Measurements from ENCODE around the gene ARG2. TPM values are rescaled to one million over a fixed set of nuclear protein-coding genes. Genes with fewer than 3 reads are reported as not detected.
A peak's percentile ranks its signal among the peaks of the same experiment; 100 is the strongest.

ARG2 gene
- total RNA-seq, 3 donors from 2014 or later (not counting 1 experiment from before 2014, with no cell fraction given), result 1.2 to 7.4 (median 1.4) TPM

DNA sequence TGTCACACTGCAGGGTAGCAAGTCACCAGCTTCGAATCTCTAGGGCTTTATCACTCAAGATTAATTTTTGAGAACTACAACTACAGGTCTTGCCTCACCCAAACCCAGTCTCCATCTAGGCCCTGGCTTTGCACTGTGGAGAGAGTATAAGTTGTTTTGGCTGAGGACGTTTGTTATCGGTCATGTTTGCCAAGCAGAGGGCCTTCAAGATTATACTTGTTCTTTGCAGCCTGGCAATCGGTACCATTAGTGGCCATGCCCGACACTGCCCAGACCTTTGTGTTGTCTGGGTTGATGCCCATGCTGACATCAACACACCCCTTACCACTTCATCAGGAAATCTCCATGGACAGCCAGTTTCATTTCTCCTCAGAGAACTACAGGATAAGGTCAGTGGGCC lies 25.7 kb downstream of the ARG2 start:
- peaks cover 9% of the 10 kb centered on the region for H3K36me3 Mint-ChIP-seq
- no peak for DNase-seq

DNA sequence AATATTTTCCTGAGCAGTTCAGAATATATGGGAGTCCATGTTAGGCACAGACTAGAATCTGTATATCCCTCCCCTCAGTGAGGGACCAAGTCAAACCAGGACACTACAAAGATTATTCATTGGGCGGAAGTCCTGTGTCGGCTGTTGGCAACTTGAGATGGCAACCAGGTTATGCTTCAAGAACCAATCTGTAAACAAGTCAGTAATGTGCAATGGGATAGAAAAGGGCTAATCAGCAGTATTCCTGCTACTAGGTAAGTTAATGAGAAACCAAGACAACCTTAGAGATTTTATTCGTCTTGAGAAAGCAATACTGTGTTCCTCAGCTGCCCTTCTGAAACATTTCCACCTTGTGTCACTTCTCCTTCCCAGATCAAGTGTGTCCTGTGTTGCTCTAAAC lies 26.4 kb downstream of the ARG2 start:
- 98% methylated on average over 3 of the region's 3 CpGs for WGBS (ENCODE audit: insufficient coverage)
- peaks cover 9% of the 10 kb centered on the region for H3K36me3 Mint-ChIP-seq
- no peak for ATAC-seq

More for the DNA sequence above, 25.7 kb downstream of the ARG2 start:
- Mint-ChIP-seq H3K4me3 (no peak overlapping the region), H3K27ac (peak overlapping the region in 1 of 2 donors; percentile 33), H3K9me3 (no peaks in the 10 kb centered on the region), H3K27me3 (ENCODE audit: low read depth in 2 of 2) (no peaks in the 10 kb centered on the region), H3K4me1 (peaks cover 0 to 5% of the 10 kb centered on the region in 2 donors)
- H3K4me3 ChIP-seq (ENCODE audit: low read length), result no peak overlapping the region
- 98% methylated on average over 5 of the region's 5 CpGs for WGBS (ENCODE audit: insufficient coverage)
- no peaks in the 10 kb centered on the region for H3K4me1 ChIP-seq (ENCODE audit: control insufficient read depth, insufficient read depth, low read length)
- no peaks in the 10 kb centered on the region for H3K9me3 ChIP-seq (ENCODE audit: control insufficient read depth, insufficient read depth, low read length)
- TF ChIP-seq, protein P1, sequence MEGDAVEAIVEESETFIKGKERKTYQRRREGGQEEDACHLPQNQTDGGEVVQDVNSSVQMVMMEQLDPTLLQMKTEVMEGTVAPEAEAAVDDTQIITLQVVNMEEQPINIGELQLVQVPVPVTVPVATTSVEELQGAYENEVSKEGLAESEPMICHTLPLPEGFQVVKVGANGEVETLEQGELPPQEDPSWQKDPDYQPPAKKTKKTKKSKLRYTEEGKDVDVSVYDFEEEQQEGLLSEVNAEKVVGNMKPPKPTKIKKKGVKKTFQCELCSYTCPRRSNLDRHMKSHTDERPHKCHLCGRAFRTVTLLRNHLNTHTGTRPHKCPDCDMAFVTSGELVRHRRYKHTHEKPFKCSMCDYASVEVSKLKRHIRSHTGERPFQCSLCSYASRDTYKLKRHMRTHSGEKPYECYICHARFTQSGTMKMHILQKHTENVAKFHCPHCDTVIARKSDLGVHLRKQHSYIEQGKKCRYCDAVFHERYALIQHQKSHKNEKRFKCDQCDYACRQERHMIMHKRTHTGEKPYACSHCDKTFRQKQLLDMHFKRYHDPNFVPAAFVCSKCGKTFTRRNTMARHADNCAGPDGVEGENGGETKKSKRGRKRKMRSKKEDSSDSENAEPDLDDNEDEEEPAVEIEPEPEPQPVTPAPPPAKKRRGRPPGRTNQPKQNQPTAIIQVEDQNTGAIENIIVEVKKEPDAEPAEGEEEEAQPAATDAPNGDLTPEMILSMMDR (IDR thresholded peaks at IDR 0.05), result no peak
- peaks cover 41% of the 10 kb centered on the region for H3K36me3 ChIP-seq (ENCODE audit: control insufficient read depth, insufficient read depth, low read length)
- no peak overlapping the region for H3K27ac ChIP-seq (ENCODE audit: low read length)
- ATAC-seq, result no peak
- intact Hi-C loops (cut with micrococcal nuclease), result no loop called here
- no peaks in the 10 kb centered on the region for H3K27me3 ChIP-seq (ENCODE audit: control insufficient read depth, insufficient read depth, low read length)

GRCh38 chr14:67650151-67650550 lies 30.4 kb downstream of the ARG2 start:
- no peak overlapping the region for H3K4me3 Mint-ChIP-seq
- Histone ChIP-seq H3K4me3 (ENCODE audit: low read length) (no peak overlapping the region), H3K9me3 (ENCODE audit: control insufficient read depth, insufficient read depth, low read length) (no peaks in the 10 kb centered on the region), H3K4me1 (ENCODE audit: control insufficient read depth, insufficient read depth, low read length) (no peaks in the 10 kb centered on the region), H3K36me3 (ENCODE audit: control insufficient read depth, insufficient read depth, low read length) (peaks cover 82% of the 10 kb centered on the region), H3K27me3 (ENCODE audit: control insufficient read depth, insufficient read depth, low read length) (no peaks in the 10 kb centered on the region), H3K27ac (ENCODE audit: low read length) (no peak overlapping the region)
- TF ChIP-seq, protein P1 (IDR thresholded peaks at IDR 0.05), result no peak
- no peaks in the 10 kb centered on the region for H3K27me3 Mint-ChIP-seq (ENCODE audit: low read depth in 2 of 2)
- DNase-seq, result no peak
- H3K36me3 Mint-ChIP-seq, result peaks cover 9% of the 10 kb centered on the region
- intact Hi-C loops (cut with micrococcal nuclease), result no loop called here
- no peak for ATAC-seq
- WGBS (ENCODE audit: insufficient coverage), result no CpG with 5 or more reads among the region's 1 CpG
- no peak overlapping the region for H3K27ac Mint-ChIP-seq
- no peaks in the 10 kb centered on the region for H3K4me1 Mint-ChIP-seq
- no peaks in the 10 kb centered on the region for H3K9me3 Mint-ChIP-seq

More for the DNA sequence above, 26.4 kb downstream of the ARG2 start:
- no peaks in the 10 kb centered on the region for H3K27me3 Mint-ChIP-seq (ENCODE audit: low read depth in 2 of 2)
- H3K4me3 ChIP-seq (ENCODE audit: low read length), result no peak overlapping the region
- no peaks in the 10 kb centered on the region for H3K27me3 ChIP-seq (ENCODE audit: control insufficient read depth, insufficient read depth, low read length)
- TF ChIP-seq, protein P1 (IDR thresholded peaks at IDR 0.05), result no peak
- no peaks in the 10 kb centered on the region for H3K9me3 Mint-ChIP-seq
- DNase-seq, result no peak
- H3K4me3 Mint-ChIP-seq, result no peak overlapping the region
- H3K36me3 ChIP-seq (ENCODE audit: control insufficient read depth, insufficient read depth, low read length), result peaks cover 48% of the 10 kb centered on the region
- intact Hi-C loops (cut with micrococcal nuclease), result no loop called here
- H3K9me3 ChIP-seq (ENCODE audit: control insufficient read depth, insufficient read depth, low read length), result no peaks in the 10 kb centered on the region
- peak overlapping the region in 1 of 2 donors; percentile 33 for H3K27ac Mint-ChIP-seq
- H3K4me1 ChIP-seq (ENCODE audit: control insufficient read depth, insufficient read depth, low read length), result no peaks in the 10 kb centered on the region
- H3K27ac ChIP-seq (ENCODE audit: low read length), result no peak overlapping the region
- peaks cover 0 to 5% of the 10 kb centered on the region in 2 donors for H3K4me1 Mint-ChIP-seq

GRCh38 chr14:67650694-67651093 lies 31.0 kb downstream of the ARG2 start:
- ATAC-seq (no peak), DNase-seq (no peak)
- Mint-ChIP-seq H3K4me3 (no peak overlapping the region), H3K9me3 (no peaks in the 10 kb centered on the region), H3K27ac (no peak overlapping the region), H3K4me1 (no peaks in the 10 kb centered on the region), H3K27me3 (ENCODE audit: low read depth in 2 of 2) (no peaks in the 10 kb centered on the region), H3K36me3 (peaks cover 9% of the 10 kb centered on the region)
- Histone ChIP-seq H3K36me3 (ENCODE audit: control insufficient read depth, insufficient read depth, low read length) (peaks cover 85% of the 10 kb centered on the region), H3K27ac (ENCODE audit: low read length) (no peak overlapping the region), H3K4me1 (ENCODE audit: control insufficient read depth, insufficient read depth, low read length) (no peaks in the 10 kb centered on the region), H3K27me3 (ENCODE audit: control insufficient read depth, insufficient read depth, low read length) (no peaks in the 10 kb centered on the region), H3K4me3 (ENCODE audit: low read length) (no peak overlapping the region), H3K9me3 (ENCODE audit: control insufficient read depth, insufficient read depth, low read length) (no peaks in the 10 kb centered on the region)
- intact Hi-C loops (cut with micrococcal nuclease), result no loop called here
- 100% methylated on average over 1 of the region's 2 CpGs for WGBS (ENCODE audit: insufficient coverage)
- TF ChIP-seq, protein P1 (IDR thresholded peaks at IDR 0.05), result no peak

All from natural killer cell (primary cell).